Middle frontal gyrus (tissue), 1 donor: ENCODE results near the gene DGCR2.
"Not testable (repeated sequence)": the region's sequence is repeated elsewhere in the genome, so short reads cannot be mapped to it uniquely, and the experiment has no call there.

Experiments
- DNase-seq: peaks from one replicate; pipeline ENCODE4 v3.0.0-alpha.2; 2015; ENCODE audit warnings: low spot score; ENCODE audit errors: extremely low spot score

The DGCR2 gene

DNA sequence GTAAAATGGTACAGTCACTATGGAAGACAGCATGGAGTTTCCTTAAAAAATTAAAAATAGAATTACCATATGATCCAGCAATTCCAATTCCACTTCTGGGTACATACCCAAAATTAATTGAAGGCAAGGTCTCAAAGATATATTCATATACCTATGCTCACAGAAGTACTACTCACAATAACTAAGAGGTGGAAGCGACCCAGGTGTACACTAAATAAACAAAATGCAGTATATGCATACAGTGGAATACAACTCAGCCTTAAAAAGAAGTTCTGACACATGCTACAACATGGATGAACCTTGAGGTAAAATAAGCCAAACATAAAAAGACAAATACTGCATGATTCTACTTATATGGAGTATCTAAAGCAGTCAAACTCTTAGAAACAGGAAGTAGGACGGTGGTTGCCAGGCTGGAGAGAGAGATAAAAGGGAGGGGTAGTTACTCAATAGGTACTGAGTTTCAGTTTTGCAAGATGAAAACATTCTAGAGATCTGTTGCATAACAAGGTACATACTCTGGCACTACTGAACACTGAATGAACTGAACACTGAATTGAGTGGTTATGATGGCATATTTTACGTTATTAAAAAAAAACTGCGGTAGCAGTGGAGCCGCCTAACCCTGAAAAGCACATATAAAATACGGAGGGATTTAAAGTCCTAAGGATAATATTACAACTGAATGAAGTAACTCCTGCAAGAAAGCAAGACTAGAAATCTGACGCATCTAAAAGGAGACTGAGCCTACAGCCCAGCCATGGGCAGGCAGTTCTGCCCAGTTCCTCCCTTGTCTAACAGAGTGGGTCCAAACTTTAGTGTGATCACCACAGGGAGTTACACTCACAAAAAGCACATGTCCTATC is 12.8 kb downstream of the DGCR2 start:
- DNase-seq, result no peak

DNA sequence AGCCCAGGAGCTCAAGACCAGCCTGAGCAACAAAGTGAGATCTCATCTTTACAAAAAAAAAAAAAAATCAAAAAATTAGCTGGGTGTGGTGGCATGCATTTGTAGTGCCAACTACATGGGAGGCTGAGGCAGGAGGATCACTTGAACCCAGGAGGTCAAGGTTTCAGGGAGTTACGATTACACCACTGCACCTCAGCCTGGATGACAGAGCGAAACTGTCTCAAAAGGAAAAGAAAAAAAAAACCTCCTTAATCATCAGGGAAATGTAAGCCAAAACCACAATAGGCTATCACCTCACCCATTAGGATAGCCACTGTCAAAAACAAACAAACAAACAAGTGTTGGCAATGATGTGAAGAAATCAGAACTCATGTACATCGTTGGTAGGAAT is 13.4 kb downstream of the DGCR2 start:
- no peak for DNase-seq

DNA sequence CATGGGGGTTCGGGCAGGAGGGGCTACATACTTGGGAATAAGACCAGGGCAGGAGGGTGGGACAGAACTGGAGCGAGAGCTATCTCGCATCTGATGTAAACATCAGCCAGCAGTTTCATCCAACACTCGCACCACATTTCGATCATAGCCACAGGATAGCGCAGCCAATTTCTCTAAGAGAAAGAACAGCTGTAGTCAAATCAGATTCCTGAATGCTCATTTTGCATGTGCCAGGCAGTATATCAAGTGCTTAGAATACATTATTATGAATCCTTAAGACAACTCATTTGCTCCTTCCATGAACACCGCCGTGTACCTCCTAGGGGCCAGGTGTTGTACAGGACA is 14.5 kb downstream of the DGCR2 start:
- DNase-seq, result no peak

DNA sequence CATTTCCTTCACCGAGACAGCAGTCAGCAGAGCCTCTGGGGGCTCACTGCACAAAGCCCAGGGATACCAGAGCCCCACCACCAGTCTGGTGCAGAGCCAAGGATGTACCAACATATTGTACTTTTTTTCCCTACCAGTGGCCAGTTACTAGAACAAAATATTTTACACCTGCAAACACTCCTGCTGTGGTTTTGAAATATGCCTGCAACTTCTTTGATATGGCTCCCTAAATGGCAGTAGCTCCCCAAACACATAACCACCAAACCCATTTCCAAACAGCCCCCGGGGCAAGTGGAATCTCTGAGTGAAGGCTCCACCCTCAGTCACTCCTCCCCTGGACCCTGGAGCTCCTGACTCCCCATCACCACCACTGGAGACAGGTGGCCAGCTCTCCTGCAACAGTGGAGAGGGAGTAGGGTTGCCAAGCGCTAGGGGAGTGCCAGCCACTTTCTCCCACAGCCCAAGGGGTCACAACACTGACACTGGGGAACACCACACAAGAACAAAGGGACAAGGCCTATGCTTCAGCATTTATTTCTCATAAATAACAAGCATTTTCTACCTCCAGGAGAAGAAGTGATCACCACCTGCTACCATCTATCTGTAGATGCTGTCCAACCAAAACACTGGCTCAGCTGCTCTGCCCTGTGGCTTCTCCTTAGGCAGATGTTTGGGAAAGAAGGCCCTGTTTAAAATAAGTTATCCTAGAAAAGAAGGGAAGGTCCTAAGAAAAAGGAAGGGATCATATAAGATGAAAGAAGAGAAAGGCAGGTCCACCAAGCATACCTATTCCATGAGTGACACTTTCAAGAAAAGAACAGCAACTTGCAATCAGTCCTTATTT is 15.1 kb downstream of the DGCR2 start:
- no peak for DNase-seq

DNA sequence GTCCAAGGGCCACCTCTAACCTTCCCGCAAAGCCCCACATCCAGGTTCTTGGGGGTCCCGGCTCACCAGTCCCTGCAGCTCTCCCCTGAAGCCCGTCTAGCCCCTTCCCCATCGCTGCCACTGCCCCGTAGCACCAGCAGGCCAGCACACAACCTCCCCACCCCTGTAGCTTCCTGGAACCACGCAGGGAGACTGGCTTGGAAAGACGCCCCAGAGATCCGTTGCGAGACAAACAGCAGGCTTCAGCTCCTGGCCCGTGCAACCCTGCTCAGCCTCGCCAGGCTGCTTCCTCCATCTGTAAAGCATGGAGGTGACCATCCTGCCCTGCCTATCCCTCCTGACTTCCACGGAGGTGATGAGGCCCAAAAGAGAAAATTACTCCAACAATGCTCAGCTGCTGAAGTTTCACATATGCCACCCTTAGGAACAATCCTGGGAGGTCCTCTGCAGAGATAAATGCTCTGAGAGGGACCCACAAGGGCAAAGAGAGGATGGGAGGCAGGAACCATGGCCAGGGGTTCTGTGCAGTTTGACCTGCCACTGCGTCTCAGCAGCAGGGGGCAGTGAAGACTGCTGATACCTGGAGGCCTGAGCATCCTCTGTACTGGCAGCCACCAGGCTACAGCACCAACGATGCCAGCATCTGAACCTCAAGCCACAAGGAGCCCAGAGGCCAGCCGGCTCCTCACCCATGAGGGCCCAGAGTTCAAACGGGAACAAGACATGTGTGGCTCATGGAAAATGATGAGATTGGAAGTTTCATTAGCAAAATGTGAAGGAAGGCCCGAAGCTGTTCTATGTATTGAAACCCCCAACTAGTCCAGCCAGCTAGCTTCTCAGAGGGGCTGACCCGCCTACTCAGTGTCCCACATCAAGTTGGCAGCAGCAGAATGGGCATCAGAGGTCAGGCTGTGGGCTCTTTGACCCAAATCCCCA is 16.1 kb downstream of the DGCR2 start:
- no peak for DNase-seq

DNA sequence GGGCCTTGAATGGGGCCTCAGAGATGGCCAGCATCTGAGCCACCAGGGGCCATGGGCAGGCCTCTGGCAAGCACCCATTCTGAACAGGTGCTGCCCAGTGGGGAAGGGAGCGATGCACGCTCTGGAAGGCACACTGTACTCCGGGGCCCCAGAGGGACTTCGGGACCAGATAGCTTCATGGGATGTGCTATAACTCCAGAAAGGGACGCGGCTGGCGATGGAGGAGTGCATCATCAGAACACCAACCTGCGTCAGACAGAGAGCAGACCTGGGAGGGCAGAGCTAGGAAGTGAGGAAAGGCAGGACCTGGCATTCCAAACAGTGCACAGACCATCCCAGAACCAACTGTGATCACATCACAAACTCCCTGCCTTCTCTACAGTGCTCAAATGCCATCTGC is 16.8 kb downstream of the DGCR2 start:
- no peak for DNase-seq

DNA sequence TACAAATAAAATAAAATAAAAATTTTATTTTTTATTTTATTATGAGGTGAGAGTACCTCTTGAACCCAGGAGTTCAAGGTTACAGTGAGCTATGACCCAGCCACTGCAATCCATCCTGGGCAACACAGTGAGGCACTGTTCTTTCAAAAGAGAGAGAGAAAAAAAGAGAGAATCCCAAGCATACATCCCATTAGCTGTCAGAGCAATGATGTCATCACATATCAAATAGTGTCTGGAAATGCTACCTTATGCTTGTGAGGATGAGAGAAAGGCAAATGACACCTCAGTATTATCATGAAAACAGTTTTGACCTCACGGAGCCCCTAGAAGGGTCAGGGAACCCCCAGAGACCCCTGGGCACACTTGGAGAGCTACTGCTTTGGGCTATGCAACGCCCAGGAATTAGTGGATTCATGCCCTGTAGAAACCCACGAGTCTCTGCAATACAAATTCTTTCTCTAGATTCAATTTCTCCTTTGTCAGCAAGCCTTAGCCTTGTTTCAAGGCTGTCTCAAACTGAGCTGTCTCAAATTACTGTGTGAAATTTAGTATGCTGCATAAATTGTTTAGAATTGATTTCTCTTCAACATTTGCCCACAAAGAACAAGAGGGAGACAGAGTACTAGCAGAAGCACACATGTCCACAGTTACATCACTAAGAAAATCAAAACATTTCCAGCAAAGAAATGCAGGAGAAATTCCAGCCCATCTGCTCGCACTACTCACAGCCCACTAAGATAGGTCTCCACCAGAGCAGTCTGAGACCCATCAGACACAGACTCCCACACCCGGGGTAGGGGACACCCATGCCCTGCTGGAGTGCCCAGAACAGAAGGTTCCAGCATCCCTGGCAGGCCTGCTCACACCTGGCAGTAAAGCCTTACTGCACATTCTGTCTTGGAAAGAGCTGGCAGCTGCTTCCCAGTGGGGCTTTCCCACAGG is 18.1 kb downstream of the DGCR2 start:
- no peak for DNase-seq

DNA sequence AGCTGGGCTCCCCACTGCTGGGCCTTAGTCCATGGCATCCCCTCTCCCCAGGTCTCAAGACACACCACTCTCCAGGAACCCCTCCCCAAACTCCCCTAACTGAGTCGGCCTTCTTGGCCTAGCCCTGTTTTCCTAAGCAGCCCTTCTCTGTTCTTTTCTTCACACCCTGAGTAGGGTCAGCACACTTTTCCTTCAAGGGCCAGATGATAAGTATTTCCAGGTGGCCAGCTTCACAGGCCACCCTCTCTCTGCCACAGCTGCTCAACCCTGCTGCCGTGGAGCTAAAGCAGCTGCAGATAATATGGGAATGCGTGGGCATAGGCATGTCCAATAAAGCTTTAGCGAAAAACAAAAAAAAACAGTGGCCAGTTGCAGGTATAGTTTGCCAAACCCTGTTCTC is 24.1 kb downstream of the DGCR2 start:
- no peak for DNase-seq

DNA sequence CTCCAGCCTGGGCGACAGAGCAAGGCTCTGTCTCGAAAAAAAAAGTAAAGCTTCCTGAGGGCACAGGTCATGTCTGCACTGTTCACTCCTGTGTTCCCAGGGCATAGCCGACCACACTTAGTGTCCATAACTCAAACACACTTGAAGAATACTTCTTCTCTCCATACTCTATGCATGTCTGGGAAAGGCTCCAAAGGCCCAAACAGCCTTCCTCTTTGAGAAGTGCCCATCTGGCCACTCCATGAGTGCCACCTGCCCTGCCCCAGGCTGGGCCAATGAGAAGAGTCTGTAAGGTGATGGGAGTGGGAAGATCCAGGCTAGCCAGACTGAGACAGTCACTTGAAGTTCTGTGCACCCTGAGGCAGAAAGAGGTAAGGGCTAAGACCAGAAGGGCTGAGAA is 24.7 kb downstream of the DGCR2 start:
- no peak for DNase-seq

DNA sequence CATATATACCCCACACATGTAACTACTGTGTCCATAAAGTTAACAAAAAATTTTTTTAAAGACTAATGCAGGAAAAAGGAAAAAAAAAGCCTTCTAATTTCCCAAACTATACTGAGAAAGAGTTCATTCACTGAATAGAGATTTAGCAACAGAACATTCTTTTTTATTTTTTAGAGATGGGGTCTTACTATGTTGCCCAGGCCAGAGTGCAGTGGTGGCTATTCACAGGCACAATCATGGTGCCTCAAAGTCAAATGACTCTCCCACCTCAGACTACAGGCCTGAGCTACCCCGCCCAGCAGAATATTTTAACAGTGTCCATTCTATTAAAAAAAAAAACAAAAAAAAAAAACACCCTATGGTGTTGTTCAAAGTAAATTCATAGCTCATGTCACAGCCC is 25.7 kb downstream of the DGCR2 start:
- DNase-seq, result no peak

DNA sequence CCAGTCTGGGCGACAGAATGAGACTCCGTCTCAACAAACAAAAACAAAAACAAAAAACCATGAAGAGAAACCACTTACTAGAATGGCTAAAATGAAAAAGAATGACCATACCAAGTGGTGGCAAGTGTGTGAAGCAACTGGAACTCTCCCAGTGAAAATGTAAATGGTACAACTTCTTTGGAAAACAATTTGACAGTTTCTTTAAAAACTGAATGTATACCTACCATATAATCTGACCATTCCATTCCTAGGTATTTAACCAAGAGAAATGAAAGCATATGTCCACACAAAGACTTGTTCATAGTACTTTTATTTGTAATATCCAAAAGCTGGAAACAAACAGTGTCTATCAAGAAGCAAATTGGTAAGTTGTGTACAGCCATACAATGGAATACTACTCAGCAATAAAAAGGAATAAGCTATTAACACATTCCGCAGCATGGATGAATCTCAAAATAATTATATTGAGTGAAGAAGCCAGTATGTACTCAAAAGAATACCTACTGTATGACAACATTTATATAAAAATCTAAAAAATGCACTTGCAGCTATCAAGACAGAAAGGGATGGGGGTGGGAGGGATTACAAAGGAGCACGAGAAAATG is 27.7 kb downstream of the DGCR2 start:
- no peak for DNase-seq

DNA sequence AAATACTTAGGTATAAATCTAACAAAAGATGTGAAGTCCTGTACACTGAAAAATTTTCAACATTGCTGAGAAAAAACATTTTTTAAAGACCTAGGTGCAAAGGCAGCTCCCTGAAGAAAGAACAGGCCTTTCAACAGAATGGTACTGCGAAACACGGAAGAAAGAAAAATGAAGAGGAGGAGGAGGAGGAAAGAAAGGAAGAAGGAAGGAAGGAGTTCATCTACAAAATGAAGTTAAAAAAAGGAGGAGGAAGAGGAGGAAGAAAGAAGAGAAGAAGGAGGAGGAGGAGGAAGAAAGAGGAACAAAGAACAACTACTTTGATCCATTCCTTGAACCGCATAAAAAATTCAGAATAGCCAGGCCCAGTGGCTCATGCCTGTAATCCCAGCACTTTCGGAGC is 29.5 kb downstream of the DGCR2 start:
- no peak for DNase-seq

DNA sequence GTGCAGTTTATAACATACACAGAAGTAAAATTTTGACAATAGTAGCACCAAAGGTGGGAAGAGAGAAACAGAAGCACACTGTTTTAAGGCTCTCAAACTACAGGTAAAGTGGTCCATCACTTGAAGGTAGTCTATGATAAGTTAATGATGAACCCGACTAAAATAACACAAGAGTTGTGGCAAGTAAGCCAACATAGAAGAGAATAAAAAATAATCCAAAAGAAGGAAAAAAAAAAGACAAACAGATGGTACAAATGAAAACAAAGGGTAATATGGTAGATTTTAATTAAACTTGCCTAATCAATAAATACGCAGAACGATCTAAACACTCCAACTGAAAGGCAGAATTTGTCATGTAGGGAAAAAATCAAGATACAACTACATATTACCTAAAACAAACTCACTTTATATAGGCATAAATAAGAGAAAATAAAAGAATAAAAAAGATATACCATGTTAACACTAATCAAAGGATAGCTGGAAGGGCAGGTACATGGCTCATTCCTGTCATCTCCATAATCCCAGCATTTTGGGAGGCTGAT is 31.6 kb downstream of the DGCR2 start:
- DNase-seq, result no peak

DNA sequence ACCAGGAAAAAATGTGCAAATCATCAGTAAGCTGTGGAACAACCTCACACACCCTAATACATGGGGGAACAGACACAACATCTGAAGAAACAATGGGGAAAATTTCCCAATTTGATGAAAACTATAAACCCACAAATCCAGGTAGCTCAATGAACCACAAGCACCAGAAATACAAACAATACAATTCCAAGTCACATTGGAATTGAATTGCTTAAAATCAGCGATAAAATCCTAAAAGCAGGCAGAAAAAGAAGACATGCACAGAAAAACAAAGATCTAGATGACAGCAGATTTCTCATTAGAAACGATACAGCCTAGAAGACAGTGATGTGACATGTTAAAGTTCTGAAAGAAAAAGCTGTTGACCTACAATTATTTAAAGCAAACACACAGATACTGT is 32.0 kb downstream of the DGCR2 start:
- DNase-seq, result no peak

DNA sequence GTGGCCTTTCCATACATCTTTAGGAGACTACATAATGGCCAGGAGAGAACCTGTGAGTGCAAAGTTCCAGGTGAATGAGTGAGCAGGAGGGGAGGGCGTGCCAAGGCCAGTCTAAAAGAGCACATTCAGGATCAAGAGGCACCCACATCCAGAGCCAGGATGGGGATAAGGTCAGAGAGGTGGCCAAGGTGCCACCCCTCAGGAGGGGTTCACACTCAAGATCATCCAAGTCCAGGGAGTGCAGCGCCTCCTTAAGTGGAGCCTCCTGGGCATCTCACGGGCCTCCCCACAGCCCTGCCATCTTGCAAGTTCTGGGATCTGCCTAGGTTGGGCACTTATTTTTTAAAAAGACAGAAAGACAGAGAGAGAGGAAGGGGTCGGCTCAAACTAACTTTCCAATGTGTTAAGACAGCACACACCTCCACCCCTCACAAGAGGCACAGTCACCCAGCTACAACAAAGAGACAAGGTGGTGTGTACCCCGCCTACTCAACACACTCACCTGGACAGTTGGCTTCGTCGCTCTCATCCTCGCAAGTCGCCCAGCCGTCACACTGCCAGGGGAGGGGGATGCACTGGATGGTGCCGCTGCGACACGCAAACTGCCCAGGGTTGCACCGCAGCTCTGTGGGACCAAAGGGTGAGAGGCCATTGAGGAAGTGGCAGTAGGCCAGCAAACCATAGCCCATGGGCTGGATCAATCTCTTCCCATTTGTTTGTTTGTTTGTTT is 33.2 kb downstream of the DGCR2 start:
- no peak for DNase-seq

DNA sequence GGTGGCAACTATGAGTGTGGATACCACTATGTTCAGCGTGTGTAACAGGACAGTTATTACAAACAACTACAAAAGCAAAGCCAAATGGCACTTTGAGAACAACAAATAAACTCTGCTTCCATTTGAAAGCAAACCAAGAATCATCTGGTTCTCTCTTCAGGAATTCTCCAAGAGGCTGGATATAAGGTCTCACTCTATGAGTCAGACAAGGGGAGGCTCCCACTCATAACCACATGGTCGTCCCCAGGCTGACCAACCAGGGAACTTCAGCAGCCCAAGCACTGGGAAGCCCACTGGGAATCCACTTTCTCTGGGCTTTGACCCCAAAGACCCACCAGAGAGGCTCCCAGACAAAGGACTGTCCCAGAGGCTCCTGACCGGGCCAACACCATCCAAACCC is 35.3 kb downstream of the DGCR2 start:
- no peak for DNase-seq

DNA sequence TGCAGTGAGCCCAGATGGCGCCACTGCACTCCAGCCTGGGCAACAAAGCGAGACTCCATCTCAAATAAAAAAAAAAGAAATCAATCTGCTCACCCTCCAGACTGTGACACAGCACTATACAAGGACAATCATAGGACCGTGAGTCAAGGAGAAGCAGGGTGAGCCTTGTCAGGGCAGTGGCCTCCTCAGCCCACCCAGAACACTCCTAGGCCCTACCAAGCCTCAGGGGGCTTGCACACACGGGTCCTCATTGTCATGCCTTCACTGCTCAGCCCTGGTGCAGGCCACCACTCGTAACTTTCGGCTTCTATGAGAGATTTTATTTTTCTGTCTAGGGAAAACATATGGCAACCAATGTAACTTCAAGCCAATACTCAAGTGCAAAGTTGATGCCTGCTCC is 35.8 kb downstream of the DGCR2 start:
- no peak for DNase-seq

DNA sequence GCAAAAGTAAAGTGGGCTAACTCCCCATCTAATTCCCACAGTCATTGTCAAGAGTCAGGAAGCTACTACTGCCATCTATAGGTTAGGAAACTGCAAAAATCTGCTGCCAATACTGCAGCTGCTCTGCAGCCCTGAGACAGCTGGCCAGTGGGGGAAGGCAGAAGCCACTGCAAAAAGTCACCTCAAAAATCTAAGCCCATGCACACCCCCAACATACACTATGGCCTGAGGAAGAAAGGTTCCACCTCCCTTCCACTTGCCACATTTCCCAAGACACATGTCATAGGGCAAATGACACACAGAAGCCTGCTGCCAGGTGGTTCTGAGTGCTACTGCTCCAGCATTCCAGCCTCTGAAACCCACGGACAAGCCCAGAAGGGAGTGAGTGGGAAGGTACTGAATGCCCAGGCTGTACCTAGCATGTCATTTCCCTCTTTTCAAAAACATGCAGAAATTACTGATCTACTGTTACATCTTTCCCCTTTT is 36.9 kb downstream of the DGCR2 start:
- no peak for DNase-seq

DNA sequence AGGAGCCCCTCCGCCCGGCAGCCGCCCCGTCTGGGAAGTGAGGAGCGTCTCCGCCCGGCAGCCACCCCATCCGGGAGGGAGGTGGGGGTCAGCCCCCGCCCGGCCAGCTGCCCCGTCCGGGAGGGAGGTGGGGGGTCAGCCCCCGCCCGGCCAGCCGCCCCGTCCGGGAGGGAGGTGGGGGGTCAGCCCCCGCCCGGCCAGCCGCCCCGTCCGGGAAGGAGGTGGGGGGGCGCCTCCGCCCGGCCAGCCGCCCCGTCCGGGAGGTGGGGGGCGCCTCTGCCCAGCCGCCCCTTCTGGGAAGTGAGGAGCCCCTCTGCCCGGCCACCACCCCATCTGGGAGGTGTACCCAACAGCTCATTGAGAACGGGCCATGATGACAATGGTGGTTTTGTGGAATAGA is 37.6 kb downstream of the DGCR2 start:
- not testable (repeated sequence) for DNase-seq
